ENCODE measurements around the gene TMX4.

GRCh38 chr20:8039042-8039441, 19.5 kb upstream of the TMX4 start:
- no peak for TF ChIP-seq POLR2A (IDR thresholded peaks at IDR 0.05)
- TF ChIP-seq CTCF (IDR thresholded peaks at IDR 0.05), result no peak

Measured in body of pancreas (tissue), 4 donors.